Fibroblast of the conjunctiva (primary cell): ENCODE results near the gene INTS11.

ENCODE experiments used
- DNase-seq: peaks from one replicate; pipeline ENCODE4 v3.0.0-alpha.2; 2010; ENCODE audit warnings: low read depth

The INTS11 gene

GRCh38 chr1:1312450-1313314 lies 11.8 kb downstream of the INTS11 start:
- no peak for DNase-seq

GRCh38 chr1:1311107-1312104 lies 13.1 kb downstream of the INTS11 start:
- no peak for DNase-seq

- no peak for DNase-seq
Observed at GRCh38 chr1:1310476-1311053, 13.9 kb downstream of the INTS11 start.

- DNase-seq, result no peak
Observed at GRCh38 chr1:1310109-1310385, 14.4 kb downstream of the INTS11 start.

GRCh38 chr1:1309251-1310108 lies 15.0 kb downstream of the INTS11 start:
- no peak for DNase-seq

- no peak for DNase-seq
Observed at GRCh38 chr1:1308756-1309250, 15.7 kb downstream of the INTS11 start.

GRCh38 chr1:1307923-1308755 lies 16.3 kb downstream of the INTS11 start, which contains the start of the genes ACAP3 and PUSL1:
TSS of gene ACAP3 (minus strand) at chr1:1307930. CDS start at chr1:1307815, 115 bp downstream.
TSS of gene PUSL1 (plus strand) at chr1:1308597. CDS start at chr1:1308644, 47 bp downstream.
- DNase-seq, result peak; percentile 89

GRCh38 chr1:1307261-1307922 lies 17.1 kb downstream of the INTS11 start:
- no peak for DNase-seq

GRCh38 chr1:1306661-1307260 lies 17.7 kb downstream of the INTS11 start:
- no peak for DNase-seq

GRCh38 chr1:1306070-1306660 lies 18.3 kb downstream of the INTS11 start:
- DNase-seq, result no peak

GRCh38 chr1:1305300-1306069 lies 19.0 kb downstream of the INTS11 start:
- DNase-seq, result peak; percentile 55

- peak; percentile 42 for DNase-seq
Observed at GRCh38 chr1:1304331-1305299, 19.8 kb downstream of the INTS11 start.

GRCh38 chr1:1303736-1304135 lies 20.7 kb downstream of the INTS11 start:
- DNase-seq, result no peak

GRCh38 chr1:1302951-1303509 lies 21.4 kb downstream of the INTS11 start:
- DNase-seq, result no peak

- no peak for DNase-seq
Observed at GRCh38 chr1:1302006-1302430, 22.4 kb downstream of the INTS11 start.

GRCh38 chr1:1300352-1300739 lies 24.1 kb downstream of the INTS11 start:
- no peak for DNase-seq
